HG03103 (cell line): ENCODE results near the gene CCDC39.

Experiments
- ATAC-seq: cut with Tn5 transposase; IDR thresholded peaks from one replicate; pipeline ENCODE4 v1.9.1; 2021; ENCODE audit warnings: low read depth; ENCODE audit not compliant: unreplicated experiment

Gene CCDC39

DNA sequence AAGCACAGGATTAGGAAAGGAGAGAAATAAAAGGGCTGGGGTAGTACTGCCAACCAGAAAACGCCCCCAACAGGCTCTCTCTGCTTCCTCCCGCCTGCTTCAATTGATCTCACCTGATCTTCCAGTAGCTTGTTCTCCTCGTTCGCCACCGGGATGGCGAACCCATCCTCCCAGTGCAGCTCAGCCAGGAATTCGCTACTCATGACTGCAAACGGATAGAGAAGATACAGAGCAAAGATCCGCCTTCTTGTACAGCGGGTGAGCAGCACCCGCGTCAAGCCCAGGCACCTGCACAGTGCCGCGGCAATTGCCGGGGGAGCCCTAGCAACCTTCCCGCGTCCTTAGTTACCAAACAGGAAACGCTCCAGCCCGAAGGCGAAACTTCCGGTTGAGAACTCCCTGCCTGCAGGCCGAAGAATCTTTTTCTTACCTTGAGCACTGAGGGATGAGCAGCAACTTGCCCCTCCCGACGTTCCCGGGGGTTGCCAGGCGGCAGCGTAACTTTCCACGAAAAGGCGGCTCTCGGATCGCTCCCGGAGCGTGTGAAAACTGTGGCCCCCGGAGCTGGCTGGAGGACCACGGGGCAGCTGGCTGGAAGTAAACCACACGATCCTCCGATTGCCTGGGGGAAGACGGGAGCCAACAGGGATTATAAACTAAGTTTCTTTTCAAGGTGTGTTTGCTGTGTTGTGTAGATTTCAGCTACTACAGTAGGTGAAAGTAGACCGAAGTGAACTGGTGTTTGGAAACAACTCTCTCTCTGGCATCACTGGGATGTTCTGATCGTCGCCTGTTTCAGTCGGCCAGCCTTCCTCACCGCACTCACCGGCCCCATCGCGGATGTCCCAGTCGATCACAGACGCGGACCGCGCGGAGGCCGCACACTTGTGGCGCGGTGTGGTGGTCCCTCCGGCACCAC is at the start of gene CCDC39:
Gene CCDC39 (minus strand): TSS at position 312 of the 919 bp plus-strand sequence. CDS start 109 bp downstream, at position 203.
- ATAC-seq, result peak; percentile 95

GRCh38 chr3:180720012-180720411 is 40.7 kb upstream of the CCDC39 start:
- no peak for ATAC-seq

GRCh38 chr3:180707896-180708295 is 28.6 kb upstream of the CCDC39 start:
- no peak for ATAC-seq

DNA sequence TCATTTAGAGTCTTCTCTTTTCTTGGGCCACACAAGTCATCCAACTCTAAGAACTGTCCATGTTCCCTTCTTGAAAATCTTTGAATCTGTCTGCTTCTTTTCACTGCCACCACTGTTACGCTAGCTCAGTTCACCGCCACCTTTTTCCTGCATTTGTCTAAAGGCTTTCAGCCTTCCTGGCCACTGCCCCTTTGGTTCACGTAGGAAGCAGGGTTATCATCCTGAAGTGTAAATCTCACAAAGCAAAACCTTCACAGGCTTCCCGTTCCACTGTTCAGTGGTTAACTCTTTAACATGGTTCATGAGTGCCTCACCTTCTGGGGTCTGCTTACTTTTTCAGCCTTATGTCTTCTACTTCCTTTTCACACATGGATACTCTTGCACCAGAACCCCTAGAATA is 26.3 kb upstream of the CCDC39 start:
- no peak for ATAC-seq

DNA sequence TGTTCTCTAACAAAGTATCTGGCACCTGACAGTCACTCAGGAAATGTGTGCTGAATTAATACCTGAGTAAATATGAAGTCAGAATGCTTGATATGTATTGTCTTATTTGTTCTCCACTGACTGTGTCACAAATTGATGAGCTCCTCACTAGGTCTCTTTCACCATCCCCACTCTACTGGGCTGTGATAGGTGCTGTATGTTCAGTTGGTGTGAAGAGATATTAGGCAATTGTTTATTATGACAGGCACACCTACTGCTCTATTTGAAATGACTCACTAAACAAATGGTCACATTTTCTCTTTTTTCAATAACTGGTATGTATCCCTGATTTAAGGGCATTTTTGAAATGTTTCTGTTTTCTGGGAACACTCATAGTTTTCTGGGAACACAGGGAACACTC is 25.2 kb upstream of the CCDC39 start:
- ATAC-seq, result no peak

DNA sequence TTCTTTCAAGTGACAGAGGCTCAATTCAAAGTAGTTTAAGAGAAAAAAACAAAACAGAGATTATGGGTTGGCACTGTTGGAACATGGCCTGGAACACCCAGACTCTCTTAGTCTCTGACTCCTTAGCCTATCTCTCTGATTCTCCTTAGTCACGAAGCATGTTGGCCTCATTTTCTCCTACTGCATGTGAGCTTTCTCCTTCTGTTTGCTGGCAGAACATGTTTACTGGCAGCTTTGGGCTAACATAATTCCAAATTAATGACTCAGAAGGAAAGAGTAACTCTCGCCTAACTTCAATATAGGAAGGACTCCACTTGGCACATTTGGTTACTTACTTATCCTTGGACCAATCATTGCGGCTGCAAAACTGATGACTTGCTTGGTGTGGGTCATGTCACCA is 21.7 kb upstream of the CCDC39 start:
- ATAC-seq, result no peak

GRCh38 chr3:180698760-180699270 is 19.5 kb upstream of the CCDC39 start:
- no peak for ATAC-seq

DNA sequence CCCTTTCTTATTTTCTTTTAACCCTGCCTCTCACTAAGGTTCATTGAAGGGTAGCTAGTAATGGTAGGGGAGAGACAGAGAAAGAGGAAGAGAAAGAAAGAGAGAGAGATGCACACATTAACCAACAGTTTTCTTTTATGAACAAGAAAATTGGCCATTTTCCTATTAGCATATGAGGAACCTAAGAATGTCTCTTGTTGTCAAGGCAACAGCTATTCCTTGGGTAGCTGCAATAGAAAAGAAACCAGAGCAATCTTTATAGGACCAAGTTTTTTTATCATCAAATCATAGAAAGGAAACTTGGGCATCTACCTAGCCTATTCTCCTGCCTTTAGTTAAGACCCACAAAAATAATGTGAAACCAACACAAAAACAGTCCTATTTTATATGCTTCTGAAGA is 15.0 kb upstream of the CCDC39 start:
- ATAC-seq, result no peak

GRCh38 chr3:180693656-180694055 is 14.4 kb upstream of the CCDC39 start:
- ATAC-seq, result no peak

- no peak for ATAC-seq
Observed at GRCh38 chr3:180690061-180690460, 10.8 kb upstream of the CCDC39 start.

DNA sequence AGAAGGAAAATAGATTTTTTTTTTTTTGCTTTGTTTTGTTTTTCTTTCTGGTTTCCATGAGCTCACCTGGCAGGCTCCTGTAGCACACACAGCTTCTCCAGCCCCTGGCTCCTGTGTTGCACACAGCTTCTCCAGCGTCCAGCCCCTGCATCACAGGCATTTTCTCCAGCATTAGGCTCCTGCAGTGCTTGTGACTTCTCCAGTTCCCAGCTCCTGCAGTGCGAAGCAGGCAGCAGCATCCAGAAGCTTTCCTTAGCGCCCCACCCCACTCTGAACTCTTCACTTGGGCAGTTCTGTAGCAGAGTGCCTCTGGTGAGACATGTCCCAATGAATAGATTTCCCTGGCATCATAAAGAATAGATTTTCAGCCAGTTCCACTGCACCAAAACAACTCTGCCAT is 5.5 kb upstream of the CCDC39 start:
- ATAC-seq, result no peak

DNA sequence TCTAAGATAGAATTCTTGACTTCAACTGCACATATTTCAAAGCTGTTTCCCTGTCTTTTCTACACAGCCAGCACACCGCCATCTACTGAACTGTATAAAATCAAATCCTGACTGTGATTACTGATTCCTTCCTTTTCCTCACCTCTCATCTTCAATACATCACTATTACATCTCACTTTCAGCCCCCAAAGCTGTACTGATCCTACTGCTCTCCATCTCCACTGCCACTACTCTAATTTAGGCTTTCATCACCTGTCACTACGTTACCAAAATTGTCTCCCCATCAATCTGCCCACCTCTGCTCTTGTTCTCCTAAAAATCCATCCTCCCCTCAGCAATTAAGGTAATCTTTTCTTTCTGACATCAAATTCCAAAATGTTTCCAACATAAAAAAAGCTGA is 4.5 kb upstream of the CCDC39 start:
- ATAC-seq, result no peak

GRCh38 chr3:180680097-180680430 is 775 bp upstream of the CCDC39 start:
- ATAC-seq, result peak; percentile 47

GRCh38 chr3:180678231-180678630 is 1.1 kb downstream of the CCDC39 start:
- ATAC-seq, result no peak

DNA sequence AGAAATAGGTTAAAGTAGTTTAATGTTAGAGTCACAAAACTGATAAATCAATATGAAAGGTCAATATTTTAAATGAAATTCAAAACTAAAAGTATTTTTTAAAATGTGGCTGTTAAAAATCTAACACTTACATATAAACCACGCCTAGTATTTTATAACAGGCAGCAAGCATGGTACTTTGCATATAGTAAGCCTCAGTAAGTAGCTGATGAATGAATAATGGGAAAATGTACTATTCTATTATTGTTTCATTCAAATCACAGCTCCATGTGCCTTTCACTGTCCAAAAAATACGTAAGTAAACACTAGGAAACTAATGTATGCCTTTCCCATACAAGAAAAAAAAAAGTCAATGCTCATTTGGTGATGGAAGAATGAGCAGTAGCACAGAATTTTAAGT is 17.8 kb downstream of the CCDC39 start:
- no peak for ATAC-seq

- ATAC-seq, result no peak
Observed at GRCh38 chr3:180657094-180657493, 22.2 kb downstream of the CCDC39 start.

DNA sequence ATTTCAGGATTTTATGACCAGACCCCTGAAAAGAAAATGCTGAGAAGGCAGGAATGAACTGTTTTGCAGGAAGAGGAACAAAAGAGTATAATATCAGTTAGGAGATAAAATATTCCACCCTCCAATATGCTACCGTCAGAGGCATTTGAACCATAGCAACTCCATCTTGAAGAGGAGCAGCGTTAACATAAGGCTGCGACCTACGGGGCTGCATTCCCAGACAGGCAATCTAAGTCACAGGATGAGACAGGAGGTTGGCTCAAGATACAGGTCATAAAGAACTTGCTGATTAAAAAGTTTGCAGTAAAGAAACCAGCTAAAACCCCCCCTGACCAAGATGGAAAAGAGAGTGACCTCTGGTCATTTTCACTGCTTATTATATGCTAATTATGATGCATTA is 22.9 kb downstream of the CCDC39 start:
- no peak for ATAC-seq

- peak; percentile 77 for ATAC-seq
Observed at GRCh38 chr3:180646187-180646790, 33.0 kb downstream of the CCDC39 start.

DNA sequence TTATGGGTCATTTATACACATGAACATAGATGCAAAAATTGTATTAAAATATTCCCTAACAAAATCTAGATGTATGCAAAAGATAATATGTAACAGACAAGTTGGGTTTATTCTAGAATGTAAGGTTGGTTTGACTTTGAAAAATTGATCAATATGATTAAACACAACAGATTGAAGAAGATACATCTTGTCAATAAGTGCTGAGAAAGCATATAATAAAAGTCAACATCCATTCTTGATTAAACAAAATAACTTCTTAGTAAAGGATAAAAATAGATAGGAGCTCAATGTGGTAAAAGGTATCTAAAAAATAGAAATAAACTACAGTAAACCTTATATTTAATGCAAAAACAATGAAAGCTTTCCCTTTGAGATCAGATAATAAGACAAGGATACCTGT is 38.3 kb downstream of the CCDC39 start:
- no peak for ATAC-seq

DNA sequence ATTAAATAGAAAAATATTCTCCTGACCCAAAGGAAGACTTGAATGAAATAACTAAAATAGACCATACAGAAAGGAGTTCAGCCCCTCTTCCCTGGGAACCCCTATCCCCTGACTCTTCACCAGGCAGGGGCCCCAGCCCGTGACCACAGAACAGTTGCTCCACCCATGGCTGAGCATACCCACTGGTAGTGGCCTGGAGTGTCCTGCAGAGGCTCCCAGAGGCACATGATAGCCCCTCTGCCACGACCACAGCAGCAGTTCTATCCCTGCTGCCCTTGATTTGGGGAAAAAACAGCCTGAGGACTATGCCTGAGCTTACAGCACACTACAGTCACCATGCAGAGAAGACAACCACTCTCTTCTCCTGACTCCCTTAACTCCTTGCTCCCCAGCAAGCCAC is 45.6 kb downstream of the CCDC39 start:
- ATAC-seq, result no peak

GRCh38 chr3:180631317-180631716 is 48.0 kb downstream of the CCDC39 start:
- ATAC-seq, result no peak

DNA sequence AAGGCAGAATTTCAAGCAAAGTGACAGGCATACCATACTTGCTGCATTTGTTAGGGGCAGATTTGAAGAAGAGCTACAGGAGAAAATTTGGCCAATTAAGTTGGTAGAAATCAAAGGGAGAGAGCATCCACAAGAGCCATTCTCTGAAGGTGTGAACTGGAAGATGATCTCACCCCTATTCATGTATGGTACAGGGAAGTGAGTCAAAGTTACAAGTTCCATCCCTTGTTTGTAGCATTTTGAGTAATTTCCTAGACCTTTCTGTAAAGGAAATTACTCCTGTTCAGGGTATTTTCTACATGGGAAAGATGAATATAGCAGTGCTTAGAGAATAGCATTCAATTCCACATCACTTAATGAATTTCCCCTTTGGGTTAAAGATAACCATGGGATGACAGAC is 48.9 kb downstream of the CCDC39 start:
- no peak for ATAC-seq
